B cell (primary cell): Measurements from ENCODE around the gene GMPR2.

Source experiments
- EZH2 ChIP-seq: IDR thresholded peaks from 2 replicates; pipeline ENCODE4 v1.6.1; 2012; ENCODE audit warnings: borderline replicate concordance, low read depth, mild to moderate bottlenecking, moderate library complexity, low read length; ENCODE audit not compliant: insufficient read depth, poor library complexity, severe bottlenecking
- TF ChIP-seq, protein P1 (sequence below): fragments of 200-600 bp; IDR thresholded peaks from one replicate; pipeline ENCODE4 v1.8.0; 2022; ENCODE audit warnings: antibody characterized with exemption, mild to moderate bottlenecking

GRCh38 chr14:24284501-24285035, 51.8 kb downstream of the GMPR2 start:
- TF ChIP-seq, protein P1, sequence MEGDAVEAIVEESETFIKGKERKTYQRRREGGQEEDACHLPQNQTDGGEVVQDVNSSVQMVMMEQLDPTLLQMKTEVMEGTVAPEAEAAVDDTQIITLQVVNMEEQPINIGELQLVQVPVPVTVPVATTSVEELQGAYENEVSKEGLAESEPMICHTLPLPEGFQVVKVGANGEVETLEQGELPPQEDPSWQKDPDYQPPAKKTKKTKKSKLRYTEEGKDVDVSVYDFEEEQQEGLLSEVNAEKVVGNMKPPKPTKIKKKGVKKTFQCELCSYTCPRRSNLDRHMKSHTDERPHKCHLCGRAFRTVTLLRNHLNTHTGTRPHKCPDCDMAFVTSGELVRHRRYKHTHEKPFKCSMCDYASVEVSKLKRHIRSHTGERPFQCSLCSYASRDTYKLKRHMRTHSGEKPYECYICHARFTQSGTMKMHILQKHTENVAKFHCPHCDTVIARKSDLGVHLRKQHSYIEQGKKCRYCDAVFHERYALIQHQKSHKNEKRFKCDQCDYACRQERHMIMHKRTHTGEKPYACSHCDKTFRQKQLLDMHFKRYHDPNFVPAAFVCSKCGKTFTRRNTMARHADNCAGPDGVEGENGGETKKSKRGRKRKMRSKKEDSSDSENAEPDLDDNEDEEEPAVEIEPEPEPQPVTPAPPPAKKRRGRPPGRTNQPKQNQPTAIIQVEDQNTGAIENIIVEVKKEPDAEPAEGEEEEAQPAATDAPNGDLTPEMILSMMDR, result no peak
- no peak for TF ChIP-seq EZH2
